Vagina (tissue), 2 donors: ENCODE results near the gene ZSWIM7. TPM values are rescaled to one million over a fixed set of nuclear protein-coding genes. Genes with fewer than 3 reads are reported as not detected.

Source experiments
- DNase-seq, 2 donors: peaks; one replicate each; pipeline ENCODE4 v3.0.0-alpha.2; 2017; ENCODE audit errors: extremely low spot score in 2 of 2
- H3K27ac ChIP-seq: fragments of 200-600 bp; sonication (generic); one replicate; pipeline ENCODE4 v1.5.1; 2019
- H3K27me3 ChIP-seq: fragments of 200-600 bp; sonication (generic); one replicate; pipeline ENCODE4 v1.5.1; 2019
- H3K36me3 ChIP-seq, 2 donors: fragments of 200-600 bp; sonication (generic); one replicate each; pipeline ENCODE4 v1.5.1; 2017 to 2019
- H3K4me1 ChIP-seq: fragments of 200-600 bp; sonication (generic); one replicate; pipeline ENCODE4 v1.5.1; 2019
- H3K4me3 ChIP-seq, 2 donors: fragments of 200-600 bp; sonication (generic); 1 replicate in 1 of 2; 2 replicates in 1 of 2; pipeline ENCODE4 v1.5.1; 2016 to 2019
- H3K9me3 ChIP-seq: fragments of 200-600 bp; sonication (generic); one replicate; pipeline ENCODE4 v1.5.1; 2019
- CTCF ChIP-seq, 3 experiments: fragments of 450-650 bp in 2 of 3; fragments of 200-600 bp in 1 of 3; sonication (generic) in 1 of 3; IDR thresholded peaks; one replicate each; pipeline ENCODE4 v1.5.1; 2017 to 2019; ENCODE audit warnings: antibody characterized with exemption in 3 of 3, mild to moderate bottlenecking in 2 of 3, moderate library complexity in 2 of 3
- POLR2A ChIP-seq, 2 donors: fragments of 450-650 bp; IDR thresholded peaks; one replicate each; pipeline ENCODE4 v1.6.1; 2017; ENCODE audit warnings: antibody characterized with exemption in 2 of 2, mild to moderate bottlenecking in 2 of 2, moderate library complexity in 2 of 2
- POLR2AphosphoS5 ChIP-seq, 2 donors: sonication (generic); formaldehyde crosslinking; IDR thresholded peaks; one replicate each; pipeline ENCODE4 v1.9.0; 2017; ENCODE audit warnings: antibody characterized with exemption in 2 of 2, mild to moderate bottlenecking in 2 of 2, low read depth in 1 of 2; ENCODE audit not compliant: insufficient read depth in 1 of 2
- intact Hi-C: fragments of 100-400 bp; cut with DNase I; formaldehyde crosslinking; loops from one replicate; pipeline ENCODE4 v1.15.1; 2023
- total RNA-seq: library from RNA; depleted of rRNA; stranded (reverse); fragments of >200 nt; gene quantifications from one replicate; pipeline ENCODE4 v1.2.3, GENCODE V29; 2016

Gene ZSWIM7
- total RNA-seq, 1 donor from 2014 or later = 18.9 TPM

GRCh38 chr17:16040710-16041251 is 41.3 kb upstream of the ZSWIM7 start:
- intact Hi-C loops = no loop called here

GRCh38 chr17:16037636-16038035 is 38.1 kb upstream of the ZSWIM7 start:
- no peak overlapping the region for H3K27ac ChIP-seq
- H3K27me3 ChIP-seq = no peaks in the 10 kb centered on the region
- H3K9me3 ChIP-seq = no peaks in the 10 kb centered on the region
- no peak for DNase-seq
- no peaks in the 10 kb centered on the region for H3K4me1 ChIP-seq
- intact Hi-C loops = no loop called here
- TF ChIP-seq CTCF (IDR thresholded peaks at IDR 0.05) (no peak), POLR2A (IDR thresholded peaks at IDR 0.05) (no peak), POLR2AphosphoS5 (IDR thresholded peaks at IDR 0.05; ENCODE audit: insufficient read depth in 1 of 2, low read depth in 1 of 2) (no peak)
- peaks cover 0 to 61% of the 10 kb centered on the region in 2 donors for H3K36me3 ChIP-seq
- H3K4me3 ChIP-seq = no peak overlapping the region

More at GRCh38 chr17:16040710-16041251, 41.3 kb upstream of the ZSWIM7 start:
- DNase-seq = no peak
- Histone ChIP-seq H3K36me3 (peaks cover 0 to 61% of the 10 kb centered on the region in 2 donors), H3K27ac (no peak overlapping the region), H3K4me3 (no peak overlapping the region), H3K27me3 (no peaks in the 10 kb centered on the region), H3K4me1 (no peaks in the 10 kb centered on the region), H3K9me3 (no peaks in the 10 kb centered on the region)
- no peak for TF ChIP-seq CTCF (IDR thresholded peaks at IDR 0.05)
- no peak for TF ChIP-seq POLR2AphosphoS5 (IDR thresholded peaks at IDR 0.05; ENCODE audit: insufficient read depth in 1 of 2, low read depth in 1 of 2)
- no peak for TF ChIP-seq POLR2A (IDR thresholded peaks at IDR 0.05)

GRCh38 chr17:16036261-16036660 is 36.8 kb upstream of the ZSWIM7 start:
- no peaks in the 10 kb centered on the region for H3K27me3 ChIP-seq
- H3K4me3 ChIP-seq = no peak overlapping the region
- no peaks in the 10 kb centered on the region for H3K9me3 ChIP-seq
- DNase-seq = no peak
- intact Hi-C loops = no loop called here
- peaks cover 0 to 69% of the 10 kb centered on the region in 2 donors for H3K36me3 ChIP-seq
- TF ChIP-seq POLR2A (IDR thresholded peaks at IDR 0.05) = no peak
- no peak for TF ChIP-seq CTCF (IDR thresholded peaks at IDR 0.05)
- TF ChIP-seq POLR2AphosphoS5 (IDR thresholded peaks at IDR 0.05; ENCODE audit: insufficient read depth in 1 of 2, low read depth in 1 of 2) = no peak
- H3K27ac ChIP-seq = no peak overlapping the region
- no peaks in the 10 kb centered on the region for H3K4me1 ChIP-seq

GRCh38 chr17:16033729-16034349 is 34.3 kb upstream of the ZSWIM7 start:
- no peak overlapping the region for H3K27ac ChIP-seq
- intact Hi-C loops = no loop called here
- no peak overlapping the region for H3K4me3 ChIP-seq
- H3K4me1 ChIP-seq = no peaks in the 10 kb centered on the region
- H3K36me3 ChIP-seq = peaks cover 0 to 63% of the 10 kb centered on the region in 2 donors
- H3K27me3 ChIP-seq = no peaks in the 10 kb centered on the region
- TF ChIP-seq CTCF (IDR thresholded peaks at IDR 0.05) (no peak), POLR2AphosphoS5 (IDR thresholded peaks at IDR 0.05; ENCODE audit: insufficient read depth in 1 of 2, low read depth in 1 of 2) (no peak), POLR2A (IDR thresholded peaks at IDR 0.05) (no peak)
- no peak for DNase-seq
- no peaks in the 10 kb centered on the region for H3K9me3 ChIP-seq
